HG03571 (cell line): Measurements from ENCODE around the gene VSIG10L2.
A peak's percentile ranks its signal among the peaks of the same experiment; 100 is the strongest.
"Not testable (repeated sequence)": the region's sequence is repeated elsewhere in the genome, so short reads cannot be mapped to it uniquely, and the experiment has no call there.

Source experiments
- ATAC-seq: cut with Tn5 transposase; IDR thresholded peaks from one replicate; pipeline ENCODE4 v1.9.1; 2021; ENCODE audit not compliant: unreplicated experiment

VSIG10L2 gene

DNA sequence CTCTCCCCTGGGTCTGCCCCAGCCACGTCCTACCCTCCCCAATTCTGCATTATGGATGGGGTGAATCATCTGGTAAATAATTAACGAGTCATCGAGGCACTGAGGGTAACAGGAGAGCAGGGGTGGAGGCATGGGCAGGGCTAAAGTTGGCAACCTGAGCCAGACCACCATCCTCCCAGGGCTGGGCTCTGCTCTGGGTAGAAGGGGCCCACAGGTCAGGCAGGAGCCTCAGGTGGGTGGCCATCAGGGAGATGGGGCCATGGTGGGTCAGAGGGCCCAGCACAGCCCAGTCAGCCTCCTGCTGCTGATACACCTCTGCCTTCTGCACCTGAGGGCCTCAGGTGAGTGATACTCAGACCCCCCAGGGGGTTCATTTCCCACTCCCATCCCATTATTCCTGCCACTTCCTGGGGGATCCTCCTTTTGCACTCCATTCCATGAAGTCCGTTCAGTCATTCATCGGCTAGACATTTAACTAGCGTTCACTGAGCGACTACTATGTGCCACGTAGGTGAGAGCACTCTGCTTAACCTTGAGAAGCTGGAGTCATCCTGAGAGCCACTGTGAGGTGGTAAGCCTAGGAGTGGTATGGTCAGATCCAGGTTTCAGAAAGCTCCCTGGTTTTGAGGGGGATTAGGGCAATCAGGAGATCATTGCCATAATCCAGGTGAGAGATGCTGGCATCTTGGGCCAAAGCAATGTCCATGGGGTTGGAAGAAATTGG lies at the start of gene VSIG10L2:
VSIG10L2 (plus strand) TSS at position 248 of the 724 bp plus-strand sequence; CDS start at position 260, 12 bp downstream.
- no peak for ATAC-seq

DNA sequence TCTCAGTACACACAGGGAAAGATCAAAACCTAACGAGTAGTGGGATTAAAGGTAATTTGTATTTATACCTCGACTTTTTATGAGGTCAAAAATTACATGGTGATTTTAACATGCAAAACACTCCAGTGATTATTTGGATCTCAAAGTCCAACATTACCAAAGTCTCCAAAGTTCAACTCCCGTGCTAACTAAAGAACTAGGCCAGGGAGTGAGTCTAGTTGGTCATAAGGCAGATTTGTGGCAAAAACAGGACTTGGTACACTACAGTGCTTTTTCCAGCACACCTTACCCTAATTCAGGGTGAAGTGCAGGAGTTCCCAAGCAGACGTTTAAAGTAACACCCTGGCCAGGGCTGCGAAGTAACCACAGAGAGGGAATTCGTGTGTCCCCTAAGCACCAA lies 44.0 kb upstream of the VSIG10L2 start:
- no peak for ATAC-seq

DNA sequence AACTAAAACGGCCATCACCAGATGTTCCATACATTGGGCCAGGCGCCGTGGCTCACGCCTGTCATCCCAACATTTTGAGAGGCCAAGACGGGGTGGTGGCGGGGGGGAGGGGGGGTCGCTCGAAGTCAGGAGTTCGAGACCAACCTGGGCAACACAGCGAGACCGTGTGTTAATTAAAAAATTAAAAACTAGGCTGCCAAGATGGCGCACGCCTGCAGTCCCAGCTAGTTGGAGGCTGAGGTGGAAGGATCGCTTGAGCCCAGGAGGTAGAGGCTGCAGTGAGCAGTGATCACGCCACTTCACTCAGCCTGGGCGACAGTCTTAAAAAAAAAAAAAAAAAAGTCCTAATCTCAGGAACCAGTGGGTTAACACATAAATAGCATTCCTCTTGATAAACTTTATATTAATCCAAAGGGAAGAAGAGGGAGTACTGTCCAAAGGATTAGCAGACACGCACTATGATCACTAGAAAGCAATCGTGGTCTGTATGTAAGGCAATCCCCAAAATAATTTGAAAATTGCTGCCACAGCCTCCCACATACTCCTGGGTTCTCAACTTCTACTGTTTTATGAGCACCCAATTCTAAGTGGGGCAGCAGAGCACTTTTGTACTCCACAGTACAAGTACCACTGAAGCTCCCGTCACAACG lies 43.4 kb upstream of the VSIG10L2 start:
- ATAC-seq: peak; percentile 16

DNA sequence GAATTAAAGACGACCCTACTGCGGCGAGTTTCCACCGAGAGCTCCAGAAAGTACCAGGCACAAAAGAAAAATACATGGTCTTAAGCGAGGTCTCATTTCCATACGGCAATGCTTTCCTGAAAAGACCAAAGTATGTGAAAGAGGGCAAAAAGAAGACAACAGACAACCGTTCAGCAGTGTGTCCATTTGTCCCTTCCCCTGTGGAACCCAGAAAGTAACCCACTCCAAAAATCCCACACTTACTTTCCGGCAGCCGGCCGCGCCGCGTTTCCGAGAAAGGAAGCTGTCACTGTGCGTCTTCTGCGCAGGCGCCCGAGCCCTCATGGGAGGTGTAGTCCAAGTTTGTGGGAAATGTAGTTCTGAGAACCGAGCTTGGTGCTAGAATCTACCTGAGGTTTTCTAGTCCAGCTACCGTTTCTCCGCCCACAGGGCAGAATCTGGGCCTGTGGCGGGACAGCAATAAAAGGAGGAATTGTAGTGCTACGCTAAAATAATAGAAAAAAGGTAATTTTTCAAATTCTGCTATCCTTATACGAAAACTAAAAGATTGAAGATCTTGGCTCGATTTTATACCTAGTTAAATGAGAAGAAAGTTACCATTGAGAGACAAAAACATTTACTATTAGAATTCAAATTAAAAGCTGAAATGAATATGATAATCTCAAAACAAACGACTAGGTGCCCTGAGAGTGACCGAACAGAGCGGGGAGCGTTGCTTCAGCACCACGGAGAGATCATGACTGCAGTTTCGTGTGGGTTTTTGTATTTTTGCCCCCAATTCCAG lies 42.7 kb upstream of the VSIG10L2 start, which contains the start of gene PUS3:
PUS3 (minus strand) TSS at position 280 of the 784 bp plus-strand sequence. CDS start 6,922 bp downstream, outside the sequence.
- ATAC-seq: peak; percentile 97

DNA sequence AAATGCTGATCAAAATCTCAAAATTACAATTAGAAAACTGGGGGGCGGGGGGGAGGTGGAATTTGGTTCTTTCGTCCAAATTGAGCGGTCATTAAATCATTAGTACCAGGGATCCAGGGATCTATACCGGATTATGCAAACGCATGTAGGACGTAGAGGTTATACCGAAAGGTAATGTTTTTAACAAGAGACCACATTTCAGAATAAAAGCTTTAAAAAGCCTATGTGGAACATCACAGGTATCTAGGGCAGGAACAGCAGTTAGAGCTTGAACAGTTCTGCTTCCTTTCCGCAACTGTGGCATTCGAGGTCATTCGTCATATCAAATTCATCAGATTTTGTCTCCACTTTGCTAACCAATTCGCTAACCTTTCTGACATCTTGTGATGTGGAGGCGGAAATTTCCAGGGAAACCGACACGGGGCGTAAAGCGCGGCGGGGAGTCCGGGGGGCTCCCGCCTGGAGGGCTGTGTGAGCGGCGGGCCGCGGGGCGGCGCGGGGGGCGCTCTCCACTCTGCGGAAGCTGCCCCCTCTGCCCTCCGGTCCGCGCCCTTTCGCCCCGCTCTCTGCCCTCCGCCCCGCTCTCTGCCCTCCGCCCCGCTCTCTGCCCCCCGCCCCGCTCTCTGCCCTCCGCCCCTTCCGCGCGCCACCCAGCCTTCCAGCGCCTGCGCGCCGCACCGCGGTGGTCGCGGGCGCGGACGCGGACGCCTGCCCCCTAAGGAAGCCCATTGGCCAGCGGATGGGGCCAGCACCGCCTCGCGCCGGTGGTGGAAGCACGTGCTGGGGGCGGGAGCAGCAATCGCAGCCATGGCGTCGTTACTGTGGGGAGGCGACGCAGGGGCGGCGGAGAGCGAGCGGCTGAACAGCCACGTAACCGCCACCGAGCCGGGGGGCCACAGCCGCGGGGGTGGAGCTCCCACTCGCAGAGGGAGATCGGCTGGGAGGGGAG lies 41.9 kb upstream of the VSIG10L2 start, which contains the start of gene DDX25:
DDX25 (plus strand) TSS at position 798 of the 949 bp plus-strand sequence; CDS start at position 808, 10 bp downstream.
- no peak for ATAC-seq

DNA sequence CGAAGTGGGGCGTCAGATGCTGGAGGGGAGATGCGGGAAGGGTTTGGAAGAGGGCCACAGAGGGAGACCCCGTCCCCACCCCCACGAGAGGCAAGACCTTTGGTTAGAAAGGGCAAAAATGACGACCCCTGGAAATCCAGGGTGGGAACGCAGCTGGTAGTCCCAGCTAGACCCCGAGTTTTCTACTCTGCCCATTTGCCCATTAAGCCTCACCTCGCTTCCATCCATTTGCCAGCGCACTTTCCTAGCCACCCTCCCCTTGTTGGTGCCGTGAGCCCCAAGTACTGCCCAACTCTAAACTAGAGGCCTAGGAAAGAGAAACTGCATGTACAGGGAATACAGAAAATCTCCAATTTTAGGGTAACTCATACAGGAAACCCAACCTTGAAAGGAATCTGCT lies 41.2 kb upstream of the VSIG10L2 start:
- ATAC-seq: no peak

DNA sequence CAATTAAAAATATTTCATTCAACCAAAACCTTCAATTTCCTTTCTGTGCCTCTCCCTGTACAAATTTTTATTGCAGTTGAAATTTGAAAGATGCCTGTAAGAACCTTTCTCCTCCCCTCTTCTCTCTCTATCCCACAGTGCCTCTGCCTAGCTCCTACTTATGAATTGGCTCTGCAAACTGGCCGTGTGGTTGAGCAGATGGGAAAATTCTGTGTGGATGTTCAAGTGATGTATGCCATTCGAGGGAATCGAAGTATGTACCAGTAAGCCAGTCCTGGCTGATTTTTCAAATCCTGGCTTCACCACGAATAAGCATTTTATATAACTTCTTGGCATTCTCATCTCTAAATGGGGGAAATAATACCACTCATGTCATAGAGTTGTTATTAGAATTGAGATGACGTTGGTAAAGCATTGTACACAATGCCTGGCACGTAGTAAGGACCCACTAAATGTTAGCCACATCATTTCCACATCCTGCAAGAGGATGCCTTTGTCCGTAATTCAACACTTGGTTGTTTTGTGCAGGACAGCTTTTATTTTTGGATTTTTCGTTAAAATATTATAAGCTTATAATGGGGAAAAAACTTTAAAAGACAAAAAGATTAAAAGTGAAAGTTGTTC lies 35.5 kb upstream of the VSIG10L2 start:
- ATAC-seq: no peak

DNA sequence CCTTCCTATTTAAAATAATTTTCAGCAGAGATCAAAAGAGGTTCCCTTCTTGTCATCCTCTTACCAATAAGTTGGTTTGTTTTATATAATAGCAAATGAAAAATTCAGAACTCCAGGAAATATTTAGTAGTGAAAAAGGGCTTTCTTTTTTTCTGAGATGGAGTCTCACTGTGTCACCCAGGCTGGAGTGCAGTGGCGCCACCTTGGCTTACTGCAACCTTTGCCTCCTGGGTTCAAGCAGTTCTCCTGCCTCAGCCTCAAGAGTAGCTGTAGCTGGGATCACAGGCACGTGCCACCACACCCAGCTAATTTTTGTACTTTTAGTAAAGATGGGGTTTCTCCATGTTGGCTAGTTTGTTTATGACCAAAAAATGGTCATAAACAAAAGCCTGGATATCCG lies 31.2 kb upstream of the VSIG10L2 start:
- not testable (repeated sequence) for ATAC-seq

DNA sequence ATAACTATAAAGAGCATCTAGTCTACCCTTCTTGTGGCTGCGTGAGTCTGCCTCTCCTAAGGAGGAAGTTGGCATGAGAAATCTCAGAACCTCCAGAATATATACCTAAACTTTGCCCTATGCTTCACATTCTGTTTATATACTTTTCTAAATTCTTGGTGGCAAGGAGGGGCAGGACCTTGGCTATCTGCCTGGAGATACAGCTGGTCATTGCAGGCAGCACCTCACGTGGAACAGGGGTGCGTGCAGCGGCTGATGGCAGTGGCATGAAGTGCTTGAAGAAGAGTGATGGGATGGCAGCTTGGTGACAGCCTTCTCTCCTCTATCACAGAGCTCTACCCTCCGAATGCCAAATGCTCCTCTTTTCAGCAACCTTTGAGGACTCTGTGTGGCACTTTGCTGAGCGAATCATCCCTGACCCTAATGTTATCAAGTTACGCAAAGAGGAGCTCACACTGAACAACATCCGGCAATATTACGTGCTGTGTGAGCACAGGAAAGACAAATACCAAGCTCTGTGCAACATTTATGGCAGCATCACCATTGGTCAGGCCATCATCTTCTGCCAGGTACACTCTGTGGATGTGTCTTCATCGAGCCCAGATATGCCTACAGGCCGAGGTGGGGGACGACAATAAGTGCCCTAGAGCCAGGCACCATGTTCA lies 29.0 kb upstream of the VSIG10L2 start:
- no peak for ATAC-seq

DNA sequence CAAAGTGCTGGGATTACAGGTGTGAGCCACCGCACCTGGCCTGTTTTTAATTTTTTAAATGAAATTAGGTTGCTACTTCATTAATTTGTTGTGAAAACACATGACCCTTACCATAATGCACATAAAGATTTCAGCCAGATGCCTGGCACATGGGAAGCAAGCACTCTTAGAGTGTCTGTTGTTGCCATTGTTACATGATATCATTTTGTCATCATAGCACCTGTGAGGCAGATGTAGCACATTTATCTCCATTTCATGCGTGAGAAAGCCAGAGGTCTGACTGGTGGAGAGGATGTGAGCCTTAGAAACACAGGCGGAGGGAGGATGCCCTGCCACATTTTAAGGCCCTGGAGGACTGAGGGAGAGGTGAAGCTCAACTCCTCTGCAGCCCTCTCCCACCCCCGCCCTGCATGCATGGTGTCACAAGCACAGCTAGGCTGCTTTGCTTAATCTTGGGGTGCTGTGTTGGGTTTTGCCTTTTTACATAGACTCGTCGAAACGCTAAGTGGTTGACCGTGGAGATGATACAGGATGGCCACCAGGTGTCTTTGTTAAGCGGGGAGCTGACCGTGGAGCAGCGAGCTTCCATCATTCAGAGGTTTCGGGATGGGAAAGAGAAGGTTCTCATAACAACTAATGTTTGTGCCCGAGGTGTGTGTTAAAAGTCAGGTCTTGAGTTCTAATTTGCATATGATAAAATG lies 27.6 kb upstream of the VSIG10L2 start:
- ATAC-seq: no peak

DNA sequence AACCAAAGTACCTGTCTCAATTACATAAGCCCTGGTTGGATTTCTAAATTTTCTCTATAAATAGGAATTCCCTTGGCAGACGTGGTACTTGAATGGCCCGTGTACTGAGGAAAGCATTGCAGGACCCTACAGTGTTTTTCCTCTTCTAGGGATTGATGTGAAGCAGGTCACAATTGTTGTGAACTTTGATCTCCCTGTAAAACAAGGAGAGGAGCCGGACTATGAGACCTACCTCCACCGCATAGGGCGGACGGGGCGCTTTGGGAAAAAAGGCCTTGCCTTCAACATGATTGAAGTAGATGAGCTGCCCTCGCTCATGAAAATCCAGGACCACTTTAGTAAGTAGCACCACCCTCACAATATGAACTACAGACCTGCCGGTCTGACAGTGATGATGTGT lies 24.8 kb upstream of the VSIG10L2 start:
- ATAC-seq: no peak

DNA sequence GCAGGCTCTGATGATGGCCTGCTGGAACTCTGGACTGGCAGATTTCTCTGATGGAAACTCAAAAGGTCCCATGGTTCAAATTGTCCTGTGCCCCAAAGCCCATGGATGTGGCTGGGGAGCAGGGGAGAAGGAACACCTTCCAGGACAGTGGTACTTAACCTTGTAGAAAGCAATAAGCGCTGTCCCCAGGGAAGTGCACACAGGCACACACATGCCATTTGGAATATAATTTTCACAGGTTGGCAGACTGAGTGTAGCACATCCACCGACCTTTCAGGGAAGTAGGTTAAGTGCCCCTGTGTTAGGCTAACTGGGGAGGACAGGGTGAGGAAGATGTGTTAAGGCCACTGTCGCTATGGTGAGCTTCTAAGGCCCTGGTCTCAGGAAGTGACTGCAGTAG lies 23.7 kb upstream of the VSIG10L2 start:
- ATAC-seq: no peak

DNA sequence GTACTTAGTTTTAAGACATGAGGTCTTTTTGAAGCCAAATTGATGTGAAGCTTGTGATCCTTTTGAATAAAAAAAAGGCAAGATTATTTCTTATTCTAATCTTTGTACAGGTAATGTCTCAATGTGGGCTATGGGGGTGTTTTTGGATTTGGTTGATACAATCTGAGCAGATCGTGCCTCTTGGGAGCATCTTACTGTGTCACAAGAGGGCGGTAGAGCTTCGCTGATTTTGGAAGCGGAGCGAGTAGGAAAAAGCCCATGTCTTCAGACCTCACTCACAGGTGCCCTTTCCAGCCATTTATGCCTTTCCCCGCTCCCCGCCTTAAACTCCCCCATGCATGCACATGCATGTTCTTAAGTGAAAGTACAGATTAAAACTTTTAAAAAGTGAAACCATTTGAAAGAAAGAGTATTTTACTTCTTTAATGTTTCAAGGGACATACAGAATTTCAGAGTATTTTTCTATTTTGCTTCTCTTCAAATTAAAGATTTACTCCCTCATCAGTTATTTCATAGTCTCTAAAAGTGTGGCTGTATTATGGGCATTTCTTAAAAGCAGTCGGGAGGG lies 22.7 kb upstream of the VSIG10L2 start:
- no peak for ATAC-seq

DNA sequence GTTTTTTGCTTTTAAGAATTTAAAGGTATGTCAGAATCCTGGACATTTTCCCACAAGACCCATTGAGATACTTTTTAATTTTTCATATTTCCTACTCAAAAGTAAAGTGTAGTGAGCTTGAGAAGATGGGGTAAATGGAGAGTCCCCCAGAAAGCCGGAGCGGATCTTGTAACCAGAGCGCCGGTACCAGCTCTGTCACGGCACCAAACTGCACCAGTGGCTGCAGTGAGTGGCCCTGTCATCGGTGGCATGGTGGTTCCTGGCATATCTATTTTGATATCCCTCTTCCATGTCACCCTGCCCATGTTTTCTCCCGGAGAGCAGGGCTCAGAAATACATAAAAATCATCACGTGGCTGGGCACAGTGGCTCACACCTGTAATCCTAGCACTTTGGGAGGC lies 22.2 kb upstream of the VSIG10L2 start:
- no peak for ATAC-seq

DNA sequence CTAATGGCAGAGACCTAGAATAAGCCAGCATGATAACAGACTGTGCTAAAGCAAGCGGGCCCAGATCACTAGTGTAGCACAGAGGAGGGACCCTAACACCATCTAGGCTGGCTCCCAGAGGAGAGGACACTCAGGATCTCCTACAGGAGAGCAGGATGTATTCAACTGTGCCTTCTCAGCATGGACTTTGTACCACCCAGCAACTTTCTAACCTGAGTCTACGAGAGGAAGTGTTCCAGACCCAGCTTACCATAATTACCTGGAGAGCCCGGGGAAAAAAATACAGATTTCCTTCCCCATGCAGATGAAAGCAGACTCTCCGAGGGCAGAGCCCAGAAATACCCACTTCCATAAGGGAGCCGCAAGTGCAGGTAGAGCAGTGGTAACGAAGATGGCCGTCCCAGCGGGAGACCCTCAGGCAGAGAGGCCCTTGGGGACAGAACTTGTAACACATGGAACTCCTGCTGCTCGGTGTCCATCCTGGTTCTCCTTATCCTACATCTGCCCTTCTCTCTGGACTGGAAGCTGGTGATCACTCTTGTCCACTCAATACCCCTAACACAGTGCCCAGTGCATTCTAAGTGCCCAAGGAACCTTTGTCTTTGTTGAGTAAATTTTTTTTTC lies 21.3 kb upstream of the VSIG10L2 start:
- ATAC-seq: no peak

DNA sequence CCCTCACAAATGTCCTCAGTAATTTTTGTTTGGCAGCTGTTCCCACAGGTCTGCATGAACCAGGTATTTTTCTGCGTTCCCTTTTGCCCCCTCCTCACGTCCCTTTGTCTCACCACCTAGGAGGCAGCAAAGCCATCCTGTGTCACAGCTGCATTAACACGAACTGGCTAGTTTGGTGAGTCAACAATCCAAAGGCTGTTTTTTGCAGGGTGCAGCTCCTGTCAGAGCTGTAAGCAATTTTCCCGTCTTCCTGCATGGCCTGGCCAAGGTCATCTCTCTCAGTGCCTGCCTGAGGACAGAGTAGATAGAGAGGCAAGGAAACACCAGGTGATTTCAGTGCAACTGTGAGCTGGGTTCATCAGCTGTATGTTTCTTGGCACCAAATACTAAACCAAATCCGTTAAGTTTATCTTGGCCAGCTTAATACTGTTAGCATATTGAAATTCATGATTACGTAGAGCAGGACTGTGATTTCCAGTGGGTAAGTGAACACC lies 20.6 kb upstream of the VSIG10L2 start:
- ATAC-seq: no peak

DNA sequence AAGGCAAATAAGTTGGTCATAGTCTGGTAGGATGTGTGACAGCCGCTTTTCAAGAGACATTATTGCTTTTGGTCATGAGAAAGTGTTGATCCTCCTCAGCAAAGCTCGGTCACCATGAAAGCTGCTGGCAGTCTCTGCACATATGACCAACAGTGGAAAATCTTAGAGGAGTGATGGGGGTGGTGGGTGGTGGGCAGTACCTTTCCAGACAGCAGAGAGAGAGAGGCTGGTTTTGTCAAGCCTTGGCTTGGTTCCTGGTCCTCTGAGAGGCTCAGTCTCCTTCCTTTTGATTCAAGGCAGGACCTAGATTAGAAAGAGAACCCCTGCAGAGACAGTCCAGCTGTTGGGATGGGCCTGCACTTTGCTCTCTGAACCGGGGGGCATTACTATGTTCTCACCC lies 20.0 kb upstream of the VSIG10L2 start:
- no peak for ATAC-seq

DNA sequence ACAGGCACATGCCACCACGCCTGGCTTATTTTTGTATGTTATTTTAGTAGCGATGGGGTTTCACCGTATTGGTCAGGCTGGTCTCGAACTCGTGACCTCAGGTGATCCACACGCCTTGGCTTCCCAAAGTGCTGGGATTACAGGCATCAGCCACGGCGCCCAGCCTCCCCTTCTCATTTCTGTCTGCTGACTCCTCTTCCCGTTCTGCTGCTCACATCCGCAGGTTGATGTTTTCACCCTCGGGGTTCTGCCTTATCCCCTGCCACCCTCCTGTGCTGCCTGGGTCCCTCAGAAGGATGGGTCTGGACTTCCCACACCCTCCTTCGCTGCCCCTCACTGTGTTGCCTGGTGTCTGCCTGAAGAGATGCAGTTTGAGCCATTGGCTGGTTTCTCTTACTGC lies 19.2 kb upstream of the VSIG10L2 start:
- no peak for ATAC-seq
